ENCODE data around the gene FBXO31. TPM values are rescaled to one million over a fixed set of nuclear protein-coding genes. Genes with fewer than 3 reads are reported as not detected.

FBXO31 gene
- total RNA-seq, 6 donors from 2014 or later, result 15.9 to 103 (median 31.4) TPM

- no peak overlapping the region for H3K4me3 ChIP-seq
- peaks cover 0 to 5% (median 0%) of the 10 kb centered on the region in 4 donors for H3K4me1 ChIP-seq
- no peak overlapping the region for H3K27ac ChIP-seq
- peak in 1 of 2 donors; percentile 61 for DNase-seq
- WGBS, 2 donors, result 82 to 87% methylated on average over 3 to 5 of the region's 5 CpGs
- H3K36me3 ChIP-seq, result no peaks in the 10 kb centered on the region
- H3K9me3 ChIP-seq, result no peaks in the 10 kb centered on the region
- no peak for ATAC-seq (ENCODE audit: low FRiP score in 2 of 2)
- TF ChIP-seq EP300 (IDR thresholded peaks at IDR 0.05), result no peak
- TF ChIP-seq, protein P1, sequence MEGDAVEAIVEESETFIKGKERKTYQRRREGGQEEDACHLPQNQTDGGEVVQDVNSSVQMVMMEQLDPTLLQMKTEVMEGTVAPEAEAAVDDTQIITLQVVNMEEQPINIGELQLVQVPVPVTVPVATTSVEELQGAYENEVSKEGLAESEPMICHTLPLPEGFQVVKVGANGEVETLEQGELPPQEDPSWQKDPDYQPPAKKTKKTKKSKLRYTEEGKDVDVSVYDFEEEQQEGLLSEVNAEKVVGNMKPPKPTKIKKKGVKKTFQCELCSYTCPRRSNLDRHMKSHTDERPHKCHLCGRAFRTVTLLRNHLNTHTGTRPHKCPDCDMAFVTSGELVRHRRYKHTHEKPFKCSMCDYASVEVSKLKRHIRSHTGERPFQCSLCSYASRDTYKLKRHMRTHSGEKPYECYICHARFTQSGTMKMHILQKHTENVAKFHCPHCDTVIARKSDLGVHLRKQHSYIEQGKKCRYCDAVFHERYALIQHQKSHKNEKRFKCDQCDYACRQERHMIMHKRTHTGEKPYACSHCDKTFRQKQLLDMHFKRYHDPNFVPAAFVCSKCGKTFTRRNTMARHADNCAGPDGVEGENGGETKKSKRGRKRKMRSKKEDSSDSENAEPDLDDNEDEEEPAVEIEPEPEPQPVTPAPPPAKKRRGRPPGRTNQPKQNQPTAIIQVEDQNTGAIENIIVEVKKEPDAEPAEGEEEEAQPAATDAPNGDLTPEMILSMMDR (IDR thresholded peaks at IDR 0.05), result no peak
- no peak for TF ChIP-seq POLR2A (IDR thresholded peaks at IDR 0.05)
- TF ChIP-seq POLR2AphosphoS5 (IDR thresholded peaks at IDR 0.05), result no peak
- H3K27me3 ChIP-seq, result no peaks in the 10 kb centered on the region
Measured at GRCh38 chr16:87297407-87297806, 86.2 kb downstream of the FBXO31 start.

DNA sequence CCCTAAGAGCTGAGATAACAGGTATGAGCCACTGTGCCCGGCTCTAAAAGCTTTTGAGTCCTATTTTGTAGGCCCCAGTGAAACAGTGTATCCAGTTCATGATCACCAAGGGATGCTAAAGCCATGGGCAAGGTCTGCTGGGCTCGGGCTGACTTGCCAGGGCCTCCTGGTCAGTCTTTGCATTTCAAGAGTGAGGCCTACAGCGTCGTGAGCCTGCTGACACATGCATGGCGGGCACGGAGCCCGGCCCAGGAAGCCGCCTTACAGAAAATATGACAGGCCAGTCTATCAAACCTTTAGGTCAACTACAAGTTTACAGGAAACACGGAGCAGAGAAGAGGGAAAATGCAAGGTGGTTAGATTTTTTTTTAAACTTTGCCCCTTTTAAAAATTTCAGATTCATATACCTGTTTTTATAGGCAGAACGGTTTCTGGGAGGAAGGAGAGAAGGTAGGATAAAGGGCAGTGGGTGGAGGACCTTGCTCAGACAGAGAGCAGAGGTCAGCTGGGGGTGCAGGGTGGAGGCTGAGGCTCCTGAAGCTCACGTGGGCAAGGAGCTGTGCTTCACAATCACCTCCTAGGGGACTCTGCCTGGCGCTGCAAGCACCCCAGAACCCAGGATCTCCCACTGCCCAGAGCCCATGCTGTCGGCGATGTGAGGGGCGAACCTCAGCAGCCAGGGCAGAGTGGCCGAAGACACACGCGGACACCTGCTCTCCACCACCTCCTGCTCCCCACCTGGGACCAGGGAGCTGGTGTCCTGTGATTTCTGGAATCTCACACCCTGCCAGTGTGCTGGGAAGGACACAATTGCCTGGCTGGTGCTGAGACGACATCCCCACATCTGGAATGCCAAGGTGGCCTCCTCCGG is 87.7 kb downstream of the FBXO31 start:
- Histone ChIP-seq H3K4me1 (peaks cover 0 to 5% (median 0%) of the 10 kb centered on the region in 4 donors), H3K27ac (no peak overlapping the region), H3K27me3 (no peaks in the 10 kb centered on the region), H3K4me3 (no peak overlapping the region), H3K36me3 (no peaks in the 10 kb centered on the region), H3K9me3 (no peaks in the 10 kb centered on the region)
- no peak for TF ChIP-seq EP300 (IDR thresholded peaks at IDR 0.05)
- TF ChIP-seq, protein P1 (IDR thresholded peaks at IDR 0.05), result no peak
- TF ChIP-seq POLR2AphosphoS5 (IDR thresholded peaks at IDR 0.05), result no peak
- TF ChIP-seq POLR2A (IDR thresholded peaks at IDR 0.05), result no peak
- peak in 1 of 2 donors; percentile 37 for DNase-seq
- ATAC-seq (ENCODE audit: low FRiP score in 2 of 2), result no peak
- 84 to 86% methylated on average over 16 to 20 of the region's 20 CpGs for WGBS, 2 donors

DNA sequence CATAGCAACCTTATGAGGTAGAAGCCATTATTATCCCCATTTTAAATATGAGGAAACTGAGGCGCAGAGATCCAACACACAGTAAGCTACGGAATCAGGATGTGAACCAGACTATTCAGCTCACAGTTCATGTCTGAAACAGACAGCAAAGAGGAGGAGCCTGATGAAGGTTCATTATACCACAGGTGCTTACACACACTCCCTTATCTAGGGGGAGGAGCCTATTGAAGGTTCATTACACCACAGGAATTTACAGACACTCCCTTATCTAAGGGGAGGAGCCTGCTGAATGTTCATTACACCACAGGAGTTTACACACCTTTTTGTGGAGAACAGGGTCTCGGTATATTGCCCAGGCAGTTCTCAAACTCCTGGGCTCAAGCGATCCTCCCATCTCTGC is 88.3 kb downstream of the FBXO31 start:
- no peak for ATAC-seq (ENCODE audit: low FRiP score in 2 of 2)
- Histone ChIP-seq H3K4me1 (peaks cover 0 to 5% (median 0%) of the 10 kb centered on the region in 4 donors), H3K36me3 (no peaks in the 10 kb centered on the region), H3K9me3 (no peaks in the 10 kb centered on the region), H3K27me3 (no peaks in the 10 kb centered on the region), H3K27ac (no peak overlapping the region), H3K4me3 (no peak overlapping the region)
- no peak for DNase-seq
- WGBS, 2 donors, result 66 to 96% methylated on average over 2 to 4 of the region's 4 CpGs
- no peak for TF ChIP-seq POLR2A (IDR thresholded peaks at IDR 0.05)
- TF ChIP-seq, protein P1 (IDR thresholded peaks at IDR 0.05), result no peak
- no peak for TF ChIP-seq EP300 (IDR thresholded peaks at IDR 0.05)
- no peak for TF ChIP-seq POLR2AphosphoS5 (IDR thresholded peaks at IDR 0.05)

GRCh38 chr16:87293990-87294389 is 89.6 kb downstream of the FBXO31 start:
- Histone ChIP-seq H3K27me3 (no peaks in the 10 kb centered on the region), H3K4me3 (no peak overlapping the region), H3K27ac (no peak overlapping the region), H3K9me3 (no peaks in the 10 kb centered on the region), H3K4me1 (peaks cover 0 to 5% (median 0%) of the 10 kb centered on the region in 4 donors), H3K36me3 (no peaks in the 10 kb centered on the region)
- WGBS, 2 donors, result 91 to 94% methylated on average over 3 of the region's 3 CpGs
- TF ChIP-seq, protein P1 (IDR thresholded peaks at IDR 0.05), result no peak
- TF ChIP-seq POLR2AphosphoS5 (IDR thresholded peaks at IDR 0.05) (no peak), EP300 (IDR thresholded peaks at IDR 0.05) (no peak), POLR2A (IDR thresholded peaks at IDR 0.05) (no peak)
- no peak for DNase-seq
- ATAC-seq (ENCODE audit: low FRiP score in 2 of 2), result no peak
